K562 (cell line): ENCODE data around the gene SAMD14. TPM values are rescaled to one million over a fixed set of nuclear protein-coding genes. Genes with fewer than 3 reads are reported as not detected.

Source experiments
- CHD2 ChIP-seq: IDR thresholded peaks from 2 replicates; pipeline ENCODE4 v1.6.1; 2011; ENCODE audit warnings: low read depth, low read length
- CLOCK ChIP-seq: fragments of 250-450 bp; sonication (Bioruptor Pico); IDR thresholded peaks from 2 replicates; pipeline ENCODE4 v1.4.0; 2020; ENCODE audit warnings: mild to moderate bottlenecking, moderate library complexity, borderline replicate concordance
- FUS ChIP-seq: fragments of 200-400 bp; formaldehyde crosslinking; optimal IDR thresholded peaks from 2 replicates; pipeline ENCODE3; 2017; ENCODE audit warnings: low read depth, low read length
- HBP1 ChIP-seq: fragments of 450-650 bp; formaldehyde crosslinking; IDR thresholded peaks from 2 replicates; pipeline ENCODE4 v1.4.0; 2022; ENCODE audit warnings: missing genetic modification characterization
- HES1 ChIP-seq: fragments of 450-650 bp; IDR thresholded peaks from 2 replicates; pipeline ENCODE4 v1.6.1; 2016; ENCODE audit warnings: low read depth, mild to moderate bottlenecking, moderate library complexity
- HMGXB4 ChIP-seq: sonication (generic); formaldehyde crosslinking; IDR thresholded peaks from 2 replicates; pipeline ENCODE4 v1.8.1; 2023; ENCODE audit warnings: mild to moderate bottlenecking, missing genetic modification reagents
- NUFIP1 ChIP-seq: fragments of 450-650 bp; IDR thresholded peaks from 2 replicates; pipeline ENCODE4 v1.6.1; 2018; ENCODE audit not compliant: partially characterized antibody
- POLR2A ChIP-seq: fragments of 450-650 bp; conservative IDR thresholded peaks from 2 replicates; pipeline ENCODE4 v1.6.1; 2016
- YY1 ChIP-seq, 3 experiments: IDR thresholded peaks; 2 replicates each; pipeline ENCODE4 v1.6.1; 2011; ENCODE audit warnings: low read length in 2 of 3, mild to moderate bottlenecking in 2 of 3, moderate library complexity in 2 of 3, borderline replicate concordance in 1 of 3, control low read depth in 1 of 3, low read depth in 1 of 3; ENCODE audit not compliant: insufficient read depth in 3 of 3, insufficient replicate concordance in 2 of 3, control insufficient read depth in 1 of 3, insufficient read length in 1 of 3; ENCODE audit errors: extremely low read depth in 1 of 3
- ZFP1 ChIP-seq: fragments of 450-650 bp; formaldehyde crosslinking; IDR thresholded peaks from 2 replicates; pipeline ENCODE4 v1.4.0; 2020; ENCODE audit warnings: mild to moderate bottlenecking, mixed read lengths
- ZFP30 ChIP-seq: fragments of 250-450 bp; sonication (Bioruptor Pico); IDR thresholded peaks from 2 replicates; pipeline ENCODE4 v1.8.0; 2022; ENCODE audit warnings: moderate library complexity, mild to moderate bottlenecking, inconsistent platforms, borderline replicate concordance
- ZNF124 ChIP-seq: sonication (generic); formaldehyde crosslinking; IDR thresholded peaks from 2 replicates; pipeline ENCODE4 v1.8.1; 2022; ENCODE audit warnings: missing genetic modification reagents
- ZNF23 ChIP-seq: fragments of 250-450 bp; sonication (Bioruptor Pico); IDR thresholded peaks from 2 replicates; pipeline ENCODE4 v1.4.0; 2020; ENCODE audit warnings: mild to moderate bottlenecking
- ZNF347 ChIP-seq: fragments of 450-650 bp; formaldehyde crosslinking; IDR thresholded peaks from 2 replicates; pipeline ENCODE4 v1.4.0; 2020; ENCODE audit warnings: low read depth, mild to moderate bottlenecking, moderate library complexity
- ZNF444 ChIP-seq: fragments of 250-450 bp; sonication (Bioruptor Pico); IDR thresholded peaks from 2 replicates; pipeline ENCODE4 v1.4.0; 2020; ENCODE audit warnings: mild to moderate bottlenecking, moderate library complexity
- ZNF644 ChIP-seq: fragments of 200-800 bp; sonication (Bioruptor generic); IDR thresholded peaks from 2 replicates; pipeline ENCODE4 v1.6.1; 2016; ENCODE audit warnings: low read depth, missing genetic modification characterization, missing compliant biosample characterization
- ZNF707 ChIP-seq: fragments of 250-450 bp; sonication (Bioruptor Pico); conservative IDR thresholded peaks from 2 replicates; pipeline ENCODE4 v1.8.0; 2022; ENCODE audit warnings: inconsistent platforms, mild to moderate bottlenecking, moderate library complexity
- ZNF780A ChIP-seq: fragments of 250-450 bp; sonication (Bioruptor Pico); IDR thresholded peaks from 2 replicates; pipeline ENCODE4 v1.5.0; 2021; ENCODE audit warnings: mild to moderate bottlenecking
- ZSCAN29 ChIP-seq: fragments of 450-650 bp; IDR thresholded peaks from 2 replicates; pipeline ENCODE4 v1.6.1; 2017
- polyA plus RNA-seq, 8 experiments: library from polyadenylated mRNA; depleted of rRNA in 4 of 8; stranded (reverse) in 5 of 8; unstranded in 3 of 8; fragments of >200 nt; fragmentation: Nextera tagmentation in 2 of 8; fragmentation: Illumina TruSeq in 1 of 8; extraction: Ambion mirVana in 2 of 8; extraction: Trizol in 1 of 8; gene quantifications; 2 replicates each; pipeline versions ENCODE4 v1.2.1 to v1.2.3, GENCODE V29; 2011 to 2014; ENCODE audit warnings: inconsistent platforms in 1 of 8, missing spikeins in 1 of 8
- total RNA-seq, 7 experiments: library from RNA; depleted of rRNA in 6 of 7; stranded (reverse); fragments of >200 nt in 6 of 7; fragmentation: Illumina TruSeq in 2 of 7; extraction: Trizol in 2 of 7; gene quantifications; 2 replicates each; pipeline versions ENCODE4 v1.2.1 to v1.2.3, GENCODE V29; 2011 to 2021; ENCODE audit warnings: low replicate concordance in 1 of 7

The SAMD14 gene
- total and polyA plus RNA-seq, 9 of the 15 experiments (the other 6 are each of a cell fraction or from before 2014, with no cell fraction given): 0.04 to 0.07 TPM; not detected in 7

- TF ChIP-seq CLOCK (CRISPR knock-in tag) (no peak), ZSCAN29 (no peak), ZNF780A (CRISPR knock-in tag) (no peak), ZNF444 (no peak), FUS (no peak), ZNF23 (no peak), HBP1 (CRISPR knock-in tag) (no peak), ZNF644 (tag) (no peak), NUFIP1 (no peak), HMGXB4 (no peak), POLR2A (no peak), ZNF124 (no peak), ZNF707 (CRISPR knock-in tag) (no peak), ZNF347 (CRISPR knock-in tag) (no peak), HES1 (no peak), CHD2 (no peak), YY1 (IDR thresholded peaks at IDR 0.05; ENCODE audit: borderline replicate concordance in 1 of 3, control insufficient read depth in 1 of 3, extremely low read depth in 1 of 3, insufficient read depth in 3 of 3, insufficient read length in 1 of 3, insufficient replicate concordance in 2 of 3, low read depth in 1 of 3, low read length in 2 of 3) (peak in 2 of 3 experiments; percentile 20 to 45), ZFP30 (no peak), ZFP1 (CRISPR knock-in tag) (no peak)
These were observed 12.5 kb downstream of the SAMD14 start (continued) for GRCh38 chr17:50117202-50118051.
